Tibial nerve (tissue), 4 donors: ENCODE results near the gene WDR72. TPM values are rescaled to one million over a fixed set of nuclear protein-coding genes. Genes with fewer than 3 reads are reported as not detected.

Experiments
- DNase-seq, 2 donors: peaks; one replicate each; pipeline ENCODE4 v3.0.0-alpha.2; 2019; ENCODE audit warnings: low spot score in 2 of 2
- H3K27ac ChIP-seq, 4 donors: fragments of 200-600 bp; sonication (generic) in 3 of 4; one replicate each; pipeline ENCODE4 v1.5.1; 2017 to 2019; ENCODE audit warnings: mild to moderate bottlenecking in 1 of 4
- H3K27me3 ChIP-seq, 2 donors: fragments of 200-600 bp; sonication (generic) in 1 of 2; one replicate each; pipeline versions ENCODE4 v1.5.1 to v1.6.0; 2017 to 2019
- H3K36me3 ChIP-seq, 3 donors: fragments of 200-600 bp; sonication (generic); one replicate each; pipeline ENCODE4 v1.5.1; 2018 to 2019
- H3K4me1 ChIP-seq, 4 donors: fragments of 200-600 bp; sonication (generic) in 3 of 4; one replicate each; pipeline ENCODE4 v1.5.1; 2017 to 2019
- H3K4me3 ChIP-seq, 4 donors: fragments of 200-600 bp; sonication (generic) in 3 of 4; one replicate each; pipeline ENCODE4 v1.5.1; 2017 to 2019; ENCODE audit warnings: mild to moderate bottlenecking in 1 of 4, moderate library complexity in 1 of 4
- H3K9me3 ChIP-seq, 4 donors: fragments of 200-600 bp; sonication (generic) in 3 of 4; one replicate each; pipeline ENCODE4 v1.5.1; 2017 to 2019
- CTCF ChIP-seq, 5 experiments: fragments of 200-600 bp in 3 of 5; fragments of 450-650 bp in 2 of 5; sonication (generic) in 3 of 5; IDR thresholded peaks; one replicate each; pipeline ENCODE4 v1.5.1; 2016 to 2019; ENCODE audit warnings: antibody characterized with exemption in 5 of 5, mild to moderate bottlenecking in 3 of 5, moderate library complexity in 2 of 5
- EP300 ChIP-seq, 2 donors: sonication (generic); formaldehyde crosslinking; IDR thresholded peaks; one replicate each; pipeline ENCODE4 v1.6.1; 2017; ENCODE audit warnings: antibody characterized with exemption in 2 of 2, mild to moderate bottlenecking in 1 of 2
- POLR2A ChIP-seq, 2 donors: fragments of 450-650 bp; IDR thresholded peaks; one replicate each; pipeline ENCODE4 v1.6.1; 2017; ENCODE audit warnings: antibody characterized with exemption in 2 of 2, mild to moderate bottlenecking in 2 of 2, moderate library complexity in 2 of 2
- WGBS, 2 donors: methylation state at CpG; one replicate each; pipeline ENCODE4 v1.1.5; 2018; 5-methylcytosine and 5-hydroxymethylcytosine counted together
- total RNA-seq, 4 donors: library from RNA; depleted of rRNA; stranded (reverse); fragments of >200 nt; gene quantifications; one replicate each; pipeline ENCODE4 v1.1.0, GENCODE V29; 2016

Gene WDR72
- total RNA-seq, 4 donors from 2014 or later: not detected

GRCh38 chr15:53618461-53618860 lies 141.0 kb downstream of the WDR72 start:
- TF ChIP-seq CTCF (IDR thresholded peaks at IDR 0.05): no peak
- no peak for TF ChIP-seq EP300 (IDR thresholded peaks at IDR 0.05)
- TF ChIP-seq POLR2A (IDR thresholded peaks at IDR 0.05): no peak
- Histone ChIP-seq H3K27ac (no peak overlapping the region), H3K4me3 (no peak overlapping the region), H3K27me3 (no peaks in the 10 kb centered on the region), H3K4me1 (no peaks in the 10 kb centered on the region), H3K9me3 (no peaks in the 10 kb centered on the region), H3K36me3 (no peaks in the 10 kb centered on the region)
- DNase-seq: no peak
- 46 to 48% methylated on average over 2 of the region's 2 CpGs for WGBS, 2 donors

GRCh38 chr15:53611145-53611920 lies 148.1 kb downstream of the WDR72 start:
- TF ChIP-seq POLR2A (IDR thresholded peaks at IDR 0.05) (no peak), CTCF (IDR thresholded peaks at IDR 0.05) (no peak), EP300 (IDR thresholded peaks at IDR 0.05) (no peak)
- H3K9me3 ChIP-seq: no peaks in the 10 kb centered on the region
- no peaks in the 10 kb centered on the region for H3K27me3 ChIP-seq
- H3K27ac ChIP-seq: no peak overlapping the region
- H3K4me3 ChIP-seq: no peak overlapping the region
- H3K4me1 ChIP-seq: no peaks in the 10 kb centered on the region
- WGBS, 2 donors: 57 to 71% methylated on average over 4 of the region's 4 CpGs
- DNase-seq: no peak
- H3K36me3 ChIP-seq: no peaks in the 10 kb centered on the region

- no peaks in the 10 kb centered on the region for H3K9me3 ChIP-seq
- no peaks in the 10 kb centered on the region for H3K4me1 ChIP-seq
- H3K4me3 ChIP-seq: no peak overlapping the region
- TF ChIP-seq POLR2A (IDR thresholded peaks at IDR 0.05): no peak
- TF ChIP-seq EP300 (IDR thresholded peaks at IDR 0.05): no peak
- TF ChIP-seq CTCF (IDR thresholded peaks at IDR 0.05): no peak
- H3K36me3 ChIP-seq: no peaks in the 10 kb centered on the region
- DNase-seq: no peak
- WGBS, 2 donors: 93 to 95% methylated on average over 2 of the region's 2 CpGs
- no peak overlapping the region for H3K27ac ChIP-seq
- H3K27me3 ChIP-seq: no peaks in the 10 kb centered on the region
Measured at GRCh38 chr15:53591041-53591440, 168.4 kb downstream of the WDR72 start.

- no peaks in the 10 kb centered on the region for H3K4me1 ChIP-seq
- TF ChIP-seq CTCF (IDR thresholded peaks at IDR 0.05) (no peak), EP300 (IDR thresholded peaks at IDR 0.05) (no peak), POLR2A (IDR thresholded peaks at IDR 0.05) (no peak)
- no peak overlapping the region for H3K27ac ChIP-seq
- no peak for DNase-seq
- H3K36me3 ChIP-seq: no peaks in the 10 kb centered on the region
- no peaks in the 10 kb centered on the region for H3K9me3 ChIP-seq
- no peak overlapping the region for H3K4me3 ChIP-seq
- no peaks in the 10 kb centered on the region for H3K27me3 ChIP-seq
- 76 to 80% methylated on average over 2 of the region's 2 CpGs for WGBS, 2 donors
Measured at GRCh38 chr15:53590380-53590779, 169.1 kb downstream of the WDR72 start.

GRCh38 chr15:53589520-53590057 lies 169.9 kb downstream of the WDR72 start:
- H3K4me3 ChIP-seq: no peak overlapping the region
- no peak overlapping the region for H3K27ac ChIP-seq
- no peaks in the 10 kb centered on the region for H3K4me1 ChIP-seq
- 79 to 83% methylated on average over 5 of the region's 5 CpGs for WGBS, 2 donors
- no peak for TF ChIP-seq CTCF (IDR thresholded peaks at IDR 0.05)
- TF ChIP-seq POLR2A (IDR thresholded peaks at IDR 0.05): no peak
- no peak for TF ChIP-seq EP300 (IDR thresholded peaks at IDR 0.05)
- no peak for DNase-seq
- H3K9me3 ChIP-seq: no peaks in the 10 kb centered on the region
- H3K36me3 ChIP-seq: no peaks in the 10 kb centered on the region
- H3K27me3 ChIP-seq: no peaks in the 10 kb centered on the region
